NCI-H2171 (cell line): ENCODE results near the gene GJB5.
A peak's percentile ranks its signal among the peaks of the same experiment; 100 is the strongest.

Experiments used
- DNase-seq: peaks from one replicate; lab custom pipeline; 2025; lab: John Stamatoyannopoulos, UW

Gene GJB5

DNA sequence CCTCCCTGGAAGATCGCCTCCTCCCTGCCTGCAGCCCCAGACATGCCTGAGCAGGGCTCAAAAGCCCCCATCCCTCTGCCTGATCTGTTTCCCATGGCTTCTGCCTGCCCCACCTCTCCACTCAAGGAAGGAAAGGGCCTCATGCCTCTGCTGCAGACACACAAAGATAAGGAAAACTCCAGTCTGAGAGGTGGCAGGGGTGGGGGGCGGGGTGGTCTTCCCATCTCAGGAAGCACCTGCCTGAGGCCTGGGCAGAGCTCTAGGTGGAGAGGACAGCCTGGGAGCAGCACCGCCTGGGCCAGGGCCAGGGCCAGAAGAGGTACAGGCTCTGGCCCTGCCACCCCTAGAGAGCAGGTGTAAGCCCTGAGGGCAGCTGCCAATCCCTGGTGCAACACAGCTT lies 22.1 kb downstream of the GJB5 start:
- DNase-seq = no peak

DNA sequence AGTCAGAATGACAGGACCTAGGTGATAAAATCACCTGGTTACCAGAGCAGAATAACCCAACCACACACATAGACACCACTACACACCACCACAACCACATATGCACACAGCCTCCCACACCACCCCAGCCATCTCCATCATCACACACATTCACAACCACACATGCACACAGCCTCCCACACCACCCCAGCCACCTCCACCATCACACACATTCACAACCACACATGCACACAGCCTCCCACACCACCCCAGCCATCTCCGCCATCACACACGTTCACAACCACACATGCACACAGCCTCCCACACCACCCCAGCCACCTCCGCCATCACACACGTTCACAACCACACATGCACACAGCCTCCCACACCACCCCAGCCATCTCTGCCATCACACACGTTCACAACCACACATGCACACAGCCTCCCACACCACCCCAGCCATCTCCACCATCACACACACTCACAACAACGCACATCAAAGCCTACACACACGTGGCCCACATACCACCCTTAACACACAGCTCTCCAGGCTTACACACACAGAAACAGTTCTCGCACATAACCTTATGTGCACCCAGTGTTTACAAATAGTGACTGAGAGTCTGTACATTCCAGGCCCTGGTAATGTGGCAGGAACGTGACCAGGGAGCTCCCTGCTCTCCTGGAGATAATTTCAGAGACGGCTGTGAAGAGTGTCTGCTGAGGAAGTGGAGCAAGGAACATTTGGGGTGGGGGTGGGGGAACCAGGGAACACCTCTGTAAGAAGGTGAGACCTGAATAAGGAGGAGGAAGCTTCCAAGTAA lies 22.9 kb downstream of the GJB5 start:
- no peak for DNase-seq

GRCh38 chr1:34778381-34778780 lies 23.5 kb downstream of the GJB5 start:
- DNase-seq = no peak

DNA sequence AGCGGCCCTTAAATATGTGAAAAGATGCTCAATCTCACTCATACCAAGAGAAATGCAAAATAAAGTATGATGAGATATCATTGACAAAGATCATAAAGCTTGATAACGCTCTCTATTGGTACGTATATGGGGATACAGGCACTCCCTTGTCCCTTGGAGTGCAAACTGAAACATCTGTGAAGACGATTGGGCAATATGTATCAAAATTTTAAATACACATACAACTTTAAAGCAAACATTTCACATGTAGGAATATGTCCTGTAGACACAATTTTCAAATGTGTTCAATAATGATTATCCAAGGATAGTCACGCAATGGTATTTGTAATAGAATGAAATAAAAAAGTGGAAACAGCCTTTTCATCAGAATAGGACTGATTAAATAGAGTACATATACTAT lies 24.2 kb downstream of the GJB5 start:
- no peak for DNase-seq

- no peak for DNase-seq
Observed at GRCh38 chr1:34779526-34779925, 24.7 kb downstream of the GJB5 start.

DNA sequence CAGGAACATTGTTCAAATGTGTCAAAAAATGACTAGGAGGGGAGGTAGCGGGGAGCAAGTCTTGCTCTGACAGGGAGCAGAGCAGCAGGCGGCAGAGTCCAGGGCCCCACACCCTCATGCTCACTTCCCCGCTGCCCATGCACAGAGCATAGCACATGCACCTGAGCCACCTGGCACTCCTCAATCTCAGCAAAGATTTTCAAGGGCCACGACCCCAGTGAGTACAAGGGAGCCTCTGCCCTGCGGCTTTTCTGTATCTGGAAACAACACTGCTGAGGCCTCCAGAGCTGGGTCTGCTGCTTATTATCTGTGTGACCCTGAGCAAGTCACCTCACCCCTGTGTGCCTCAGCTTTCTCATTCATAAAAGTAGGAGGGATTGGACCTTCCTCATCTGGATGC lies 25.1 kb downstream of the GJB5 start:
- DNase-seq = no peak

DNA sequence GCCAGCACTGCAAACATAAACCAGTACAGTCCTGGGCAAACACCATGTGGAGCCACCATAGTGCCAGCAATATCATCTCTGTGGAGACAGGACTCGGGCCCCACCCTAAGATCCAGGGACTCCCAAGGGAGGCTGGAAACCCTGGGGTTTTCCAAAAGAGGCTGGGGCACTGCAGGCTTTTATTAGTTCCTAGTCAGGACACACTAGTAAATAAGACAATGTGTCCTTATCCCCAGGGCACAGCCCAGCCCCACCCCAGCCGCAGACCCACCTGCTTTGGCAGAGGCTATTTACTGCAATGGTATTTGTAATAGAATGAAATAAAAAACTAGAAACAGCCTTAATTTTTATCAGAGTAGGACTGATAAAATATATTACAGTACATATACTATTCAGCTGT lies 25.7 kb downstream of the GJB5 start:
- no peak for DNase-seq

GRCh38 chr1:34781071-34781843 lies 26.4 kb downstream of the GJB5 start, which contains the start of gene GJB3:
GJB3 (plus strand) TSS chr1:34781214; CDS start chr1:34784763, 3,549 bp downstream.
- no peak for DNase-seq

- no peak for DNase-seq
Observed at GRCh38 chr1:34781844-34782391, 27.1 kb downstream of the GJB5 start.

- no peak for DNase-seq
Observed at GRCh38 chr1:34784751-34785221, 29.9 kb downstream of the GJB5 start.

DNA sequence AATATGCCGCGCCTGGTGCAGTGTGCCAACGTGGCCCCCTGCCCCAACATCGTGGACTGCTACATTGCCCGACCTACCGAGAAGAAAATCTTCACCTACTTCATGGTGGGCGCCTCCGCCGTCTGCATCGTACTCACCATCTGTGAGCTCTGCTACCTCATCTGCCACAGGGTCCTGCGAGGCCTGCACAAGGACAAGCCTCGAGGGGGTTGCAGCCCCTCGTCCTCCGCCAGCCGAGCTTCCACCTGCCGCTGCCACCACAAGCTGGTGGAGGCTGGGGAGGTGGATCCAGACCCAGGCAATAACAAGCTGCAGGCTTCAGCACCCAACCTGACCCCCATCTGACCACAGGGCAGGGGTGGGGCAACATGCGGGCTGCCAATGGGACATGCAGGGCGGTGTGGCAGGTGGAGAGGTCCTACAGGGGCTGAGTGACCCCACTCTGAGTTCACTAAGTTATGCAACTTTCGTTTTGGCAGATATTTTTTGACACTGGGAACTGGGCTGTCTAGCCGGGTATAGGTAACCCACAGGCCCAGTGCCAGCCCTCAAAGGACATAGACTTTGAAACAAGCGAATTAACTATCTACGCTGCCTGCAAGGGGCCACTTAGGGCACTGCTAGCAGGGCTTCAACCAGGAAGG lies 30.5 kb downstream of the GJB5 start:
- DNase-seq = no peak

- no peak for DNase-seq
Observed at GRCh38 chr1:34785875-34786470, 31.1 kb downstream of the GJB5 start.

- peak; percentile 49 for DNase-seq
Observed at GRCh38 chr1:34786521-34787325, 31.9 kb downstream of the GJB5 start.

- no peak for DNase-seq
Observed at GRCh38 chr1:34787461-34788420, 32.9 kb downstream of the GJB5 start.

DNA sequence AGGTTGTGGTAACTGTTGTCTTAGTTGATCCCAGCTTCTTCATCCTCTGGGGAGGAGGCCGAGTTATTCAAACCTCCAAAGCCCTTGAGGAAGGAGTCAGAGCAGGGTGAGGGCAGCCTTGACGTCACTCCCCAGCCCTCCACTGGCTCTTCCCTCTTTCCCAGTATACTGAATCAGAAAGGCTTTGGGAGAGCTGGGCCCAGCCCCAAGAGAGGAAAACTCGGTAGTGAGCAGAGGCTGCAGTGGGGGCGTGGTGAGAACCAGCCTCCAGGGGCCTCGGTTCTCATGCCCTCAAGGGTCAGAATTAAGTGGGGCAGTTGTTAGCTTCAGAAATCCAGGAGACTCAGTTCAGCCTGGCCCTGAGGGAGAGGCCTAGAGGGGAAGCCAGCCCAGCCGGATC lies 36.1 kb downstream of the GJB5 start:
- no peak for DNase-seq

DNA sequence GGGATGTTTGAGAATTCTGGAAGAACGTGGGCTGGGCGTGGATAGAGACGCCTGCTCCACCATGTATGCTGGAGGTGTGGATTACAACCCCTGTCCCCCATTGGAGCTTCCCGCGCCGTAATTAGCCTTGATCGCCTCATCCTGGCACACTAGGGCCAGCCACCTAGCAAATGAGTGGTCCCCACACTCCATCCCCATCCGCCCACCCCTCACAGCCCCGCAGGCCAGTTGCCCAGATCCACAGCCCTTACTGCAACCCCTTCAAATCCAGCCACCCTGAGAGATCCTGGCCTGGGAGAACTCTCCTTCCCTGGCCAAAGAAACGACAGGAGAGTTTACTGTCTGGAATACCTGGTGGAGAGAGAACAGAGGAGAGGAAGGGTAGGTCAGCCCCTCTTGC lies 37.6 kb downstream of the GJB5 start:
- no peak for DNase-seq

DNA sequence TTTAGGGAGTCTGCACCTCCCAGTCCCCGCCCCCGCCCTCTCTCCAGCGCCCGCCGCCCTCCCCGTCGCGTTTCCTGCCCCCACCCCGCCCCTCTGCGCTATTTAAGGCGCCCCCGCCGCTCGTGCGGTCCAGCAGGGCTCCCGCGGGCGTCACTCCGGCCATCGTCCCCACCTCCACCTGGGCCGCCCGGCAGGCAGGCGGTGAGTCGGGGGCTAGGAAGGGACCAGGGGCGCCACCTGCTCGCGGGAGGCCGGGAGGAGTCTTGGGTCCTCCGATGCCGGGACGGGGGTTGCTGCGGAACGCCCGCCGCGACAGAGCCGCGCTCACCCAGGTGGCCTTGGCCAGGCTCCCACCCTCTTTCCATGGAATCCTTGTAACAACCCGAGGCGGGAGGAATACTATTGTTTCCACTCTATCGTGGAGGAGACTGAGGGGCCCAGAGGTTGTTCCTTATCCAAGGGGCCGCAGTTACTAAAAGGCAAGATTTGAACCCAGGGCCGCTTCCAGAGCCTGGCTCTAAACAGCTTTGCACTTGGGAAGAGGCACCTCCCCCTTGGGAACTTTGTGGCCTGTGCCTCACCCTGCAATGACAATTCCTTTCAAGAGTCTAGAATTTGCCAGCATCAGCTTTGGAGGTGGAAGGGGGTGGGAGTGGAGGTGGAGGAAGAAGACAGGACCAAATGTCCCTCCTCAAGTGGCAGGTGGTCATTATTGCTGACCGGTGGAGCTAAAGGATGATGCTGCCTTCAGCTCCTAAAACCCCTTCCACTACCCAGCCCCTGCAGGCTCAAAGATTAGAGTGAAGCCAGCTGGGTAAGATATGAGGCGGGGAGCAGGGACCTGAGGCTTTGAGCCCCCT lies 38.3 kb downstream of the GJB5 start, which contains the start of gene GJA4:
Gene GJA4 (plus strand): TSS at position 132 of the 860 bp plus-strand sequence. CDS start 1,215 bp downstream, outside the sequence.
- DNase-seq = no peak

DNA sequence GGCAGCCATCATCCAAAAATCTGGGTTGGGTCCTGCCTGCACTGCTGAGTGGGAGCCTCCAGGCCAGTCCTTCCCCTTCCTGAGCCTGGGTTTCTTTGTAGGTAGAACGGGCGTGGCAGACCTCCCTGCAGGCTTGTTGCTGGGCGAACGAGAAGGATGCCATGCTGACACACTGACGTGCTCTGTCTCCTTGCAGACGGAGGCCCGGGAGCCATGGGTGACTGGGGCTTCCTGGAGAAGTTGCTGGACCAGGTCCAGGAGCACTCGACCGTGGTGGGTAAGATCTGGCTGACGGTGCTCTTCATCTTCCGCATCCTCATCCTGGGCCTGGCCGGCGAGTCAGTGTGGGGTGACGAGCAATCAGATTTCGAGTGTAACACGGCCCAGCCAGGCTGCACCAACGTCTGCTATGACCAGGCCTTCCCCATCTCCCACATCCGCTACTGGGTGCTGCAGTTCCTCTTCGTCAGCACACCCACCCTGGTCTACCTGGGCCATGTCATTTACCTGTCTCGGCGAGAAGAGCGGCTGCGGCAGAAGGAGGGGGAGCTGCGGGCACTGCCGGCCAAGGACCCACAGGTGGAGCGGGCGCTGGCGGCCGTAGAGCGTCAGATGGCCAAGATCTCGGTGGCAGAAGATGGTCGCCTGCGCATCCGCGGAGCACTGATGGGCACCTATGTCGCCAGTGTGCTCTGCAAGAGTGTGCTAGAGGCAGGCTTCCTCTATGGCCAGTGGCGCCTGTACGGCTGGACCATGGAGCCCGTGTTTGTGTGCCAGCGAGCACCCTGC lies 39.3 kb downstream of the GJB5 start:
- DNase-seq = no peak
